Uterus (tissue), 2 donors: Measurements from ENCODE around the gene EVPL.

Experiments used
- POLR2A ChIP-seq, 2 donors: fragments of 450-650 bp; IDR thresholded peaks; one replicate each; pipeline ENCODE4 v1.6.1; 2016; ENCODE audit warnings: antibody characterized with exemption in 2 of 2, mild to moderate bottlenecking in 1 of 2, moderate library complexity in 1 of 2
- TF ChIP-seq, protein P1 (sequence below), 4 experiments: fragments of 200-600 bp in 2 of 4; fragments of 450-650 bp in 2 of 4; sonication (generic) in 2 of 4; IDR thresholded peaks; one replicate each; pipeline ENCODE4 v1.5.1; 2016 to 2019; ENCODE audit warnings: antibody characterized with exemption in 4 of 4, mild to moderate bottlenecking in 2 of 4, moderate library complexity in 1 of 4

DNA sequence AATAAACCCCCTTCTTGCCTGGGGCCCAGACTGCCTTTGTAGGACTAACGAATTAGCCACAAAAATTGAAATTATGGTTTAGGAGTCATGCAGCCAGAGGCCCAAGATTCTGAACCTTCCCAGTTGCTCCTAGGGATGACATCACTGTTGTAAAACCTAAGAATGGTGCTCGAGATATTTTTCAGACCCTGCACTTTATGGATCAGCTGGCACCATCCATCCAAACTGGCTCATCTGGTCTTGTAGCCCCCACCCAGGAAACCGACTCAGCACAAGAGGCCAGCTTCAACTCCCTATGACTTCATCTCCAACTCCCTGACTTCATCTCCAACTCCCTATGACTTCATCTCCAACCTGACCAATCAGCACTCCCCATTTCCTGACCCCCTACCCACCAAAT is 10.9 kb upstream of the EVPL start:
- TF ChIP-seq, protein P1, sequence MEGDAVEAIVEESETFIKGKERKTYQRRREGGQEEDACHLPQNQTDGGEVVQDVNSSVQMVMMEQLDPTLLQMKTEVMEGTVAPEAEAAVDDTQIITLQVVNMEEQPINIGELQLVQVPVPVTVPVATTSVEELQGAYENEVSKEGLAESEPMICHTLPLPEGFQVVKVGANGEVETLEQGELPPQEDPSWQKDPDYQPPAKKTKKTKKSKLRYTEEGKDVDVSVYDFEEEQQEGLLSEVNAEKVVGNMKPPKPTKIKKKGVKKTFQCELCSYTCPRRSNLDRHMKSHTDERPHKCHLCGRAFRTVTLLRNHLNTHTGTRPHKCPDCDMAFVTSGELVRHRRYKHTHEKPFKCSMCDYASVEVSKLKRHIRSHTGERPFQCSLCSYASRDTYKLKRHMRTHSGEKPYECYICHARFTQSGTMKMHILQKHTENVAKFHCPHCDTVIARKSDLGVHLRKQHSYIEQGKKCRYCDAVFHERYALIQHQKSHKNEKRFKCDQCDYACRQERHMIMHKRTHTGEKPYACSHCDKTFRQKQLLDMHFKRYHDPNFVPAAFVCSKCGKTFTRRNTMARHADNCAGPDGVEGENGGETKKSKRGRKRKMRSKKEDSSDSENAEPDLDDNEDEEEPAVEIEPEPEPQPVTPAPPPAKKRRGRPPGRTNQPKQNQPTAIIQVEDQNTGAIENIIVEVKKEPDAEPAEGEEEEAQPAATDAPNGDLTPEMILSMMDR (IDR thresholded peaks at IDR 0.05), result no peak
- TF ChIP-seq POLR2A (IDR thresholded peaks at IDR 0.05), result no peak
